Measurements from ENCODE around the gene EGFR.

EGFR gene

GRCh38 chr7:55117286-55117685, 98.5 kb downstream of the EGFR start:
- DNase-seq = no peak
- no peak overlapping the region for H3K9ac ChIP-seq (ENCODE audit: low read length)
- no peak overlapping the region for H3K4me2 ChIP-seq (ENCODE audit: low read depth, low read length)
- no peaks in the 10 kb centered on the region for H3K79me2 ChIP-seq (ENCODE audit: low read length)
- no peak overlapping the region for H3K4me3 ChIP-seq (ENCODE audit: low read length)
- H3K9me2 ChIP-seq (replicated peaks; ENCODE audit: insufficient read depth, low read length) = no peaks in the 10 kb centered on the region
- H2AFZ ChIP-seq (ENCODE audit: low read length) = no peak overlapping the region
- TF ChIP-seq, protein P1, sequence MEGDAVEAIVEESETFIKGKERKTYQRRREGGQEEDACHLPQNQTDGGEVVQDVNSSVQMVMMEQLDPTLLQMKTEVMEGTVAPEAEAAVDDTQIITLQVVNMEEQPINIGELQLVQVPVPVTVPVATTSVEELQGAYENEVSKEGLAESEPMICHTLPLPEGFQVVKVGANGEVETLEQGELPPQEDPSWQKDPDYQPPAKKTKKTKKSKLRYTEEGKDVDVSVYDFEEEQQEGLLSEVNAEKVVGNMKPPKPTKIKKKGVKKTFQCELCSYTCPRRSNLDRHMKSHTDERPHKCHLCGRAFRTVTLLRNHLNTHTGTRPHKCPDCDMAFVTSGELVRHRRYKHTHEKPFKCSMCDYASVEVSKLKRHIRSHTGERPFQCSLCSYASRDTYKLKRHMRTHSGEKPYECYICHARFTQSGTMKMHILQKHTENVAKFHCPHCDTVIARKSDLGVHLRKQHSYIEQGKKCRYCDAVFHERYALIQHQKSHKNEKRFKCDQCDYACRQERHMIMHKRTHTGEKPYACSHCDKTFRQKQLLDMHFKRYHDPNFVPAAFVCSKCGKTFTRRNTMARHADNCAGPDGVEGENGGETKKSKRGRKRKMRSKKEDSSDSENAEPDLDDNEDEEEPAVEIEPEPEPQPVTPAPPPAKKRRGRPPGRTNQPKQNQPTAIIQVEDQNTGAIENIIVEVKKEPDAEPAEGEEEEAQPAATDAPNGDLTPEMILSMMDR (IDR thresholded peaks at IDR 0.05; ENCODE audit: low read length) = no peak
- TF ChIP-seq EZH2phosphoT487 (IDR thresholded peaks at IDR 0.05; ENCODE audit: low read length) (no peak), EZH2 (optimal IDR thresholded peaks at IDR 0.05; ENCODE audit: low read depth, low read length) (no peak)
- H3K27me3 ChIP-seq (replicated peaks; ENCODE audit: insufficient read depth, low read length) = no peaks in the 10 kb centered on the region
- H3K27ac ChIP-seq (ENCODE audit: low read length) = no peak overlapping the region
- no peaks in the 10 kb centered on the region for H4K20me1 ChIP-seq (ENCODE audit: insufficient read depth, low read length)
- no peaks in the 10 kb centered on the region for H3F3A ChIP-seq (ENCODE audit: insufficient read depth, low read length)
- no peaks in the 10 kb centered on the region for H3K4me1 ChIP-seq (ENCODE audit: low read length)
- no peaks in the 10 kb centered on the region for H3K9me3 ChIP-seq (replicated peaks; ENCODE audit: insufficient read depth, low read length)
- no peaks in the 10 kb centered on the region for H3K36me3 ChIP-seq (replicated peaks; ENCODE audit: insufficient read depth, low read length)

GRCh38 chr7:55118426-55118825, 99.6 kb downstream of the EGFR start:
- Histone ChIP-seq H3K4me3 (ENCODE audit: low read length) (no peak overlapping the region), H3K27ac (ENCODE audit: low read length) (no peak overlapping the region), H3K9me2 (replicated peaks; ENCODE audit: insufficient read depth, low read length) (no peaks in the 10 kb centered on the region), H3K36me3 (replicated peaks; ENCODE audit: insufficient read depth, low read length) (no peaks in the 10 kb centered on the region), H3K9ac (ENCODE audit: low read length) (no peak overlapping the region), H3F3A (ENCODE audit: insufficient read depth, low read length) (no peaks in the 10 kb centered on the region), H3K27me3 (replicated peaks; ENCODE audit: insufficient read depth, low read length) (no peaks in the 10 kb centered on the region), H4K20me1 (ENCODE audit: insufficient read depth, low read length) (no peaks in the 10 kb centered on the region), H3K4me1 (ENCODE audit: low read length) (no peaks in the 10 kb centered on the region), H3K9me3 (replicated peaks; ENCODE audit: insufficient read depth, low read length) (no peaks in the 10 kb centered on the region), H3K4me2 (ENCODE audit: low read depth, low read length) (no peak overlapping the region), H2AFZ (ENCODE audit: low read length) (no peak overlapping the region), H3K79me2 (ENCODE audit: low read length) (no peaks in the 10 kb centered on the region)
- no peak for TF ChIP-seq EZH2 (optimal IDR thresholded peaks at IDR 0.05; ENCODE audit: low read depth, low read length)
- TF ChIP-seq, protein P1 (IDR thresholded peaks at IDR 0.05; ENCODE audit: low read length) = no peak
- no peak for DNase-seq

GRCh38 chr7:55119571-55119970, 100.8 kb downstream of the EGFR start:
- no peak overlapping the region for H3K9ac ChIP-seq (ENCODE audit: low read length)
- H3K4me3 ChIP-seq (ENCODE audit: low read length) = no peak overlapping the region
- no peaks in the 10 kb centered on the region for H3K79me2 ChIP-seq (ENCODE audit: low read length)
- no peaks in the 10 kb centered on the region for H3K36me3 ChIP-seq (replicated peaks; ENCODE audit: insufficient read depth, low read length)
- H2AFZ ChIP-seq (ENCODE audit: low read length) = no peak overlapping the region
- H3K4me2 ChIP-seq (ENCODE audit: low read depth, low read length) = no peak overlapping the region
- H3K9me2 ChIP-seq (replicated peaks; ENCODE audit: insufficient read depth, low read length) = no peaks in the 10 kb centered on the region
- H3F3A ChIP-seq (ENCODE audit: insufficient read depth, low read length) = no peaks in the 10 kb centered on the region
- no peaks in the 10 kb centered on the region for H4K20me1 ChIP-seq (ENCODE audit: insufficient read depth, low read length)
- no peaks in the 10 kb centered on the region for H3K27me3 ChIP-seq (replicated peaks; ENCODE audit: insufficient read depth, low read length)
- no peak for DNase-seq
- no peak overlapping the region for H3K27ac ChIP-seq (ENCODE audit: low read length)
- H3K4me1 ChIP-seq (ENCODE audit: low read length) = no peaks in the 10 kb centered on the region
- TF ChIP-seq EZH2phosphoT487 (IDR thresholded peaks at IDR 0.05; ENCODE audit: low read length) = no peak
- TF ChIP-seq EZH2 (optimal IDR thresholded peaks at IDR 0.05; ENCODE audit: low read depth, low read length) = no peak
- TF ChIP-seq, protein P1 (IDR thresholded peaks at IDR 0.05; ENCODE audit: low read length) = no peak
- no peaks in the 10 kb centered on the region for H3K9me3 ChIP-seq (replicated peaks; ENCODE audit: insufficient read depth, low read length)
